ENCODE results near the gene ADNP2.

Gene ADNP2

GRCh38 chr18:80108739-80109675, at the start of gene ADNP2:
Gene ADNP2, plus strand, starts transcription at chr18:80109262. Its CDS starts 8,281 bp downstream, at chr18:80117543.
- DNase-seq (ENCODE audit: low read depth in 1 of 2, low spot score in 1 of 2), result peak; percentile 39 to 70

DNA sequence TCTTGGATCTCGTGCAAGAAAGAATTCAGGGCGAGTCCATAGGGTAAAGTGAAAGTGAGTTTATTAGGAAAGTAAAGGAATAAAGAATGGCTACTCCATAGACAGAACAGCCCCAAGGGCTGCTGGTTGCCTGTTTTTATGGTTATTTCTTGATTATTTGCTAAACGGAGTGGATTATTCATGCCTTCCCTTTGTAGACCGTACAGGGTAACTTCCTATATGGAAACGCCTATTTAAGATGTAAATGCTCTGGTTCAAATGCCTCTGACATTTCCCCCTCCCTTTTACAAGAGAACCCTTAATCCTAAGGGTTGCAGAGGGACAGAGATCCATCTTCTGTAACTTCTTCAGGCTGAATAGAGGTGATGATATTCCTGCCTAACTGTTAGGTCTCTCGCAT, 49.1 kb upstream of the ADNP2 start:
- DNase-seq (ENCODE audit: low read depth in 1 of 2, low spot score in 1 of 2), result no peak

DNA sequence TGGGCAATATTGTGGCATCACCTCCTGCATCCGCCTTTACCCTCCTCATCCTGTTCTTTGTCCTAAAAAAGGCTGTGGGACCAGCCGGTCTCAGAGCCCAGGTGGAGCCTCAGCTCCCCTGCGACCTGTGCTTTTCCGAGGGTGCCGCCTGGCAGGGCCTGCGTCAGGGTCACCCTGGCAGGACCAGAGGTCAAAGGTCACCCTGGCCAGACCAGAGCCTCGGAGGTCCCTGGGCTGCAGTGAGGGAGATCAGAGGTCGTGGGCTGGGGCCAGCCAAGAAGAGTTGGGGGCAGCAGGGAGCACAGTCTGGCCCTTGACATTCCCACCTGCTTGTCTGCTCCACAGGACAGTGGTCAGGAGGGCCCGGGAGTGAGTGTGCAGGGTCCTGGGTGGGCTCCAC, 43.4 kb upstream of the ADNP2 start:
- no peak for DNase-seq (ENCODE audit: low read depth in 1 of 2, low spot score in 1 of 2)

GRCh38 chr18:80067321-80067720, 41.7 kb upstream of the ADNP2 start:
- no peak for DNase-seq (ENCODE audit: low read depth in 1 of 2, low spot score in 1 of 2)

GRCh38 chr18:80067897-80068296, 41.2 kb upstream of the ADNP2 start:
- DNase-seq (ENCODE audit: low read depth in 1 of 2, low spot score in 1 of 2), result no peak

DNA sequence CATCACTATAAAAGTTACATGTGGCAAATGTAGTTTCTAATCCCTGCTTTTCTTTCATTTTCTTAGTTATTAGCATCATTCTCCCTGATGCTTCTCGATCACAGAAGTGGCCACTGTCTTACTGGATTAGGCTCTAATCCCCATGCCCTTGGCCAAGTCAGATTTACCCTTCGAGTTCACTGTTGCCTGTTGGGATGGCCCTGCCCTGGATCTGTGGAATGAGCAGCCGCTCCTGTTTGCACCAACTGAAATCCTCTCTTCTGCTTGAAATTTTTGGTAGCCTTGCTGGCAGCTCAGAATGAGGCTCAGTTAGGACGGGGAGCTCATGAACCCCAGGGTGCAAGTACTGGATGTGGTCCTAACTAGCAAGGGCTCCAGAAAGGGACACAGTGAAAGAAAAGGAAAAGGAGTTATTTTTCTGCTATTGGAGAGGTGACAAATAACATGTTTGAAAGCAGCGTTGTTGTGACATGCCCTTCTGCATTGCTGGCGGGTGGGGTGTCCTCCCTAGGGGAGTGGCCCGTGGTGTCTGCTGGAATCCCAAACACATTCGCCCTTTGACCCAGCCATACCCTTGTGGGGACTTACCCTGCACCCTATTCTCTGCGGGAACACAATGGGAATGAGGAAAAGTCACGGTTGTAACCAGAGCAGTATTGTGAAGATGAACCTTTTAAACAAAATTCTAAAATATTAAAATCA, 40.3 kb upstream of the ADNP2 start:
- DNase-seq (ENCODE audit: low read depth in 1 of 2, low spot score in 1 of 2), result no peak

DNA sequence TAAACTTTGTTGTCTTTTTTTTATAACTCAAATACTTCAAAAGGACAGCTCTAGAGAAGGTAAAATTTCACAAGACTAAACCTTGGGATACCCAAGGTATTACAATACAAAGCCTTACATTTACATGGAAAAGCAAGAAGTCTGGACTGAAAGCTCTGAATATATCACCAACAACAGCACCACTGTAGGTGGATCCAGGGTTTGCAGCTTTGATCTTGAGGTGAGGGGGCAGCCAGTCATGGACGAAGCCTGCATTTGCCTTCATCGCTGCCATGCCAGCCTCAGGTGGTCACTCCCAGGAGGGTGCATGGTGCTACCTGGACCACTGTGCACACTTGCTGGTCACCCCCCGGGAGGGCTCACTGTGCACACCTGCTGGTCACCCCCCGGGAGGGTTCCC, 38.2 kb upstream of the ADNP2 start:
- DNase-seq (ENCODE audit: low read depth in 1 of 2, low spot score in 1 of 2), result no peak

- no peak for DNase-seq (ENCODE audit: low read depth in 1 of 2, low spot score in 1 of 2)
Measured at GRCh38 chr18:80074183-80074582, 34.9 kb upstream of the ADNP2 start.

- DNase-seq (ENCODE audit: low read depth in 1 of 2, low spot score in 1 of 2), result no peak
Measured at GRCh38 chr18:80074697-80075096, 34.4 kb upstream of the ADNP2 start.

DNA sequence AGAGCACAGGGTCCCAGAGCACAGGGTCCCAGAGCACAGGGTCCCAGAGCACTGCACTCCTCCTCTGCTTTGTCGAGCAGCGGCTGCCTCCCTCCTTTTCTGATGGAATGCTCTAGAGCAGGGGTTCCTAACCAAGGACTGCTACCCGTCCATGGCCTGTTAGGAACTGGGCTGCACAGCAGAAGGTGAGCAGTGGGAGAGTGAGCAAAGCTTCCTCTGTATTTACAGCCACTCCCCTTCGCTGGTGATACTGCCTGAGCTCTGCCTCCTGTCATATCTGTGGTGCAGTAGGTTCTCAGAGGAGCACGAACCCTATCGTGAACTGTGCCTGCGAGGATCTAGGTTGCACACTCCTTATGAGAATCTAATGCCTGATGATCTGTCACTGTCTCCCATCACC, 33.1 kb upstream of the ADNP2 start:
- DNase-seq (ENCODE audit: low read depth in 1 of 2, low spot score in 1 of 2), result no peak

DNA sequence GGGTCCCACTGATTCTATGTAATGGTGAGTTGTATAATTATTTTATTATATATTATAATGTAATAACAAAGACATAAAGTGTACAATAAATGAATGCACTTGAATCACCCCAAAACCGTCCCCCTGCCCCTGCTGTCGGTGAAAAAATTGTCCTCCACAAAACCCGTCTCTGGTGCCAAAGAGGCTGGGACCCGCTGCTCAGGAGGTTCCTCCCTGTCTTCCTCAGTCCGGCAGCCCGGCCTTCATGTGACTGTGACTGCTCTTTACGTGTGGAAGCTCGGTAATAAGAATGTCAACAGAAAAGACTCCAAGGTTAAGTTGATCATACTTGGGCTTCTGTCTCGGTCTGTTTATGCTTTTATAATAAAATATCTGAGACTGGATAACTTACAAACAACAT, 32.7 kb upstream of the ADNP2 start:
- DNase-seq (ENCODE audit: low read depth in 1 of 2, low spot score in 1 of 2), result no peak

DNA sequence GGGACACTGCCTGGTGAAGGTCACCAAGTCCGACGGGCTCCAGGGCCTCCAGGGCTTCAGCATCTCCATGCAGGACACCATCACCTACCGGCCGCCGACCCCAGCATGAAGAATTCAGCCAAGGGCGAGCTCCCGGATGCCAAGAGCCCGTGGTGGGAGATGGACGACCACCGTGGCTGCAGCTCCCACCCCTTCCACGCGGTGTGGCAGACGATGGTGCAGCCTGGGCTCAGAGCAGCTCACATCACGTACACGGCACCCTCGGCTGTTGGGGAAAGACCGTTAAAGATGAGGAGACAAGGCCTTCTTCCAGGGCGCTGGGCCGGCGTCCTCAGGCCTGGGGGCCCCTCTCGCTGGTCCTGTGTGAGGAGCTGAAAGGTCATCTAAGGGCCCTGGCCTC, 31.2 kb upstream of the ADNP2 start:
- DNase-seq (ENCODE audit: low read depth in 1 of 2, low spot score in 1 of 2), result no peak

GRCh38 chr18:80086281-80086680, 22.8 kb upstream of the ADNP2 start:
- DNase-seq (ENCODE audit: low read depth in 1 of 2, low spot score in 1 of 2), result no peak

DNA sequence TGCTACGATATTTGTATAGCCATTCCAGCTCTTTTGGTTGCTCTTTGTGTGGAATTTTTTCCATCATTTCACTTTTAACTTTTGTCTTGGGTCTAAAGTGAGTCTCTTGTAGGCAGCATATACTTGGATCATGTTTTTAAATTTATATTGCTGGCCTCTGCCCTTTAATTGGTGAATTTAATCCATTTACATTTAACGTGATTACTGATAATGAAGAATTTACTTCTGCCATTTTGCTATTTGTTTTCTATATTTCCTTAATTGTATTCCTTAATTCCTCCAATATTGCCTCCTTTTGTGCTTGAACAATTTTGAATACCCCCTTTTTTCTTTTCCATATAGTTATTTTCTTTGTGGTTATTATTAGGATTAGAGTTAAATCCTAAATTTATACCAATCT, 21.0 kb upstream of the ADNP2 start:
- no peak for DNase-seq (ENCODE audit: low read depth in 1 of 2, low spot score in 1 of 2)

DNA sequence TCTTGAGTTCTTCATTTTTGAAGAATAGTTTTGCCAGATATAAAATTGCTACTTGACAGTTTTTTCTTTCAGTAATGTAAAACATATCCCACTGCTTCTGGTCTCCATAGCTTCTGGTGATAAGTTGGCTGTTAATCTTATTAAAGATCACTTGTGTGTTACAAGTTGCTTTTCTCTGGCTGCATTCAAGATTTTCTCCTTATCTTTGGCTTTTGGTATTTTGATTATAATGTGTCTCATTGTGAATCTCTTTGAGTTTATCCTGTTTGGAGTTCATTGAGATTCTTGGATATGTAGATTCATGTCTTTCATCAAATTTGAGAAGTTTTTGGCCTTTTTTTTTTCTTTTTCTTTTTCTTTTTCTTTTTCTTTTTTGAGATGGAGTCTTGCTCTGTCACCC, 20.2 kb upstream of the ADNP2 start:
- DNase-seq (ENCODE audit: low read depth in 1 of 2, low spot score in 1 of 2), result no peak

DNA sequence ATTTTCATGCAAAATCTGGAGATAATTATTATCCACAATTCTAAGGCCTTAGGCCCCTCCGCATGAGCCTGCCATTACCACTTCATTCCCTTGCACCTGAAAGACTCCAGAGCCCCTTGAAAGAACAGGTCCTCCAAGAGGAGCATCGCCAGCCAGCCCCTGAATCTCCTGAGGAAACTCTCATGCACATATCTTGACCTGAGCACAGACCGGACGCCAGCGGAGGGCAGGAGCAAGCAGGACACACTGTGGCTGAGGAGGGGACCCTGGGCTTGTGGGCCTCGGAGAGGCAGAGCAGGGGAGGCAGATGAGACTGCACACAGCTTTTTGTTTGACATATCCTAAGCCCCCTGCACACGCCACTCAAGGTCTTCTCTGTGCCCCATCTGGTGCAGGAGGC, 13.6 kb upstream of the ADNP2 start:
- DNase-seq (ENCODE audit: low read depth in 1 of 2, low spot score in 1 of 2), result no peak

GRCh38 chr18:80096032-80096565, 13.0 kb upstream of the ADNP2 start:
- no peak for DNase-seq (ENCODE audit: low read depth in 1 of 2, low spot score in 1 of 2)

DNA sequence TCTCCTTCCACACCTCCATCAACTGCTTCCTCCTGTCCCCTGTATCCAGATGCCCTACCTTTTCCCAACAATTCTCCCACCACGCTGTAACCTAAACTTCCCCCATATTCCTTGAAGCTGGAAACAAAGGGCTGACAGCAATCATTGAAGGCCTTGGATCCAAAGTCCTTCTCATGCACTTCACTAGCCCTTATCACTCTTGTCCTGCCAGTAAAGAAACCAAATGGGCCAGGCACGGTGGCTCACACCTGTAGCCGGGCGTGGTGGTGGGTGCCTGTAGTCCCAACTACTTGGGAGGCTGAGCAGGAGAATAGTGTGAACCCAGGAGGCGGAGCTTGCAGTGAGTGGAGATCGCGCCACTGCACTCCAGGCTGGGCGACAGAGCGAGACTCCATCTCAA, 11.9 kb upstream of the ADNP2 start:
- no peak for DNase-seq (ENCODE audit: low read depth in 1 of 2, low spot score in 1 of 2)

GRCh38 chr18:80103231-80103630, 5.8 kb upstream of the ADNP2 start:
- DNase-seq (ENCODE audit: low read depth in 1 of 2, low spot score in 1 of 2), result no peak

DNA sequence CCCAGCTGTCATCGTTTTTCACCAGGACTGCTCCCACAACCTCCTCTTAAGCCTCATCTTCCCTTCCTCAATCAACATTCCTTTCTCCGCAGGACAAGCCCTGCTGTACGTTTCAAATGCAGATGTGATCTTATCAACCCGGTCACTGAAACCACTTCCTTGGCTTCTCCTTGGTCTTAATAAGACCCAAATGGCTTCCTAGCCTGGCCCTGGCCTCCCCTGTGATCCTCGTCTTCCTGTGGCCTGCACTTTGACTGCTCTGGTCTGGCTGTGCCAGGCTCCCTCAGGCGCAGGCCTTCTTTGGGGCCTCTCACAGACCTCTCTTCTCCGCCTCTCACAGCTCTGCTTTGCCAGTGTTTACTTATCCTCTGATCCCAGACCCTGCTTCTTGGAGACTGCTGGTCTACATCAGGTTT, 4.7 kb upstream of the ADNP2 start:
- no peak for DNase-seq (ENCODE audit: low read depth in 1 of 2, low spot score in 1 of 2)

DNA sequence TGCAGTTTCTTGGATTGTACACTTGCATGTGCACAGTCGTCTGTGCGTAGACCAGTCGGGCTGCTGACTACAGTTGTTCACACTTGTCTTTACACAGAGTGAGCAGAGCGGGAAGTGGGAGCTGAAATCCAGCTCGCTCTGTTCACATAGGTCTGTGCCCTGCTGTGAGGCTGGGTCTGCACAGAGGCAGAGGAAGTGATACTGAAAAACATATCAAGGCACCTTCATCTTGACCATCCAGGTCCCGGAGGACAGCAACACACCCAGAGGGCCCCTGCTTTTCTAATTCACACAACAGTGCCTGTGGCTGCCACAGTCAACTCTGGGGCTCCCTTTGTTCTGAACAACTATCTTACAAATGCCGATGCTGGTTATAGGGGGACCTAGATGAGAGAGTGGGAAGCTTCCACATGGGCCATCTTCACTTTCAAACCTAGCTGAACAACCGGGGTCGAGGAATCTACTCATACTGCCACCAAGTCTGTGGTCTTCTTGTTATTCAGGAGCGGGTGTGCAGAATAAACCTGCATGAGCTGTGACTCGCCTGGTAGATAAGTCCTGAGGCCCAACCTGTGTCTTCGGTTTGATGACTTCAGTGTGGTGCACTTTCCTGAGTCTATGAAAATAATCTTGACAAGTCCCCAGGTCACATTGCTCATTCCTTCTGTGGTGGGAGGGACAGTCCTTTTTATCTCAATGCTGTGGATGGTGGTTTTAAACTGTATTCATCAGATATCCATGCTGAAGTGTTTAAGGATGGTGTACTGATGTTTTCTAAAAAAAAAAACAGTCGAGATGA, 3.5 kb upstream of the ADNP2 start:
- DNase-seq (ENCODE audit: low read depth in 1 of 2, low spot score in 1 of 2), result no peak

Measured in activated T-helper 1 cell treated with anti-CD3 and anti-CD28 coated beads, Interleukin-2, amount 50 U/mL, for 16 hours (primary cell).